ENCODE data around the gene BMPR2.

Gene BMPR2

GRCh38 chr2:202479090-202479489, 103.0 kb downstream of the BMPR2 start:
- Histone ChIP-seq H3K36me3 (replicated peaks) (no peaks in the 10 kb centered on the region), H3K27me3 (replicated peaks) (no peaks in the 10 kb centered on the region), H3K27ac (no peak overlapping the region), H3K4me3 (ENCODE audit: low read depth, low read length) (no peak overlapping the region)
- DNase-seq, result no peak
- in situ Hi-C loops (cut with HindIII; ENCODE audit: low pct_ligation_motif_present, low sequenced_read_pairs), result no loop called here
- TF ChIP-seq CTCF (IDR thresholded peaks at IDR 0.05; ENCODE audit: low read depth, low read length, missing control alignments), result no peak

- TF ChIP-seq CTCF (IDR thresholded peaks at IDR 0.05; ENCODE audit: low read depth, low read length, missing control alignments), result no peak
- Histone ChIP-seq H3K27ac (no peak overlapping the region), H3K27me3 (replicated peaks) (no peaks in the 10 kb centered on the region), H3K36me3 (replicated peaks) (no peaks in the 10 kb centered on the region), H3K4me3 (ENCODE audit: low read depth, low read length) (no peak overlapping the region)
- no peak for DNase-seq
- in situ Hi-C loops (cut with HindIII; ENCODE audit: low pct_ligation_motif_present, low sequenced_read_pairs), result no loop called here
These were observed 103.5 kb downstream of the BMPR2 start for GRCh38 chr2:202479610-202480009.

GRCh38 chr2:202486351-202486750, 110.2 kb downstream of the BMPR2 start:
- in situ Hi-C loops (cut with HindIII; ENCODE audit: low pct_ligation_motif_present, low sequenced_read_pairs), result no loop called here
- Histone ChIP-seq H3K4me3 (ENCODE audit: low read depth, low read length) (no peak overlapping the region), H3K36me3 (replicated peaks) (no peaks in the 10 kb centered on the region), H3K27me3 (replicated peaks) (no peaks in the 10 kb centered on the region), H3K27ac (no peak overlapping the region)
- DNase-seq, result no peak
- no peak for TF ChIP-seq CTCF (IDR thresholded peaks at IDR 0.05; ENCODE audit: low read depth, low read length, missing control alignments)

GRCh38 chr2:202488671-202489070, 112.5 kb downstream of the BMPR2 start:
- Histone ChIP-seq H3K27ac (no peak overlapping the region), H3K4me3 (ENCODE audit: low read depth, low read length) (no peak overlapping the region), H3K36me3 (replicated peaks) (no peaks in the 10 kb centered on the region), H3K27me3 (replicated peaks) (no peaks in the 10 kb centered on the region)
- in situ Hi-C loops (cut with HindIII; ENCODE audit: low pct_ligation_motif_present, low sequenced_read_pairs), result no loop called here
- TF ChIP-seq CTCF (IDR thresholded peaks at IDR 0.05; ENCODE audit: low read depth, low read length, missing control alignments), result no peak
- DNase-seq, result no peak

GRCh38 chr2:202490479-202490878, 114.4 kb downstream of the BMPR2 start:
- no peaks in the 10 kb centered on the region for H3K27me3 ChIP-seq (replicated peaks)
- H3K4me3 ChIP-seq (ENCODE audit: low read depth, low read length), result no peak overlapping the region
- no peaks in the 10 kb centered on the region for H3K36me3 ChIP-seq (replicated peaks)
- in situ Hi-C loops (cut with HindIII; ENCODE audit: low pct_ligation_motif_present, low sequenced_read_pairs), result no loop called here
- H3K27ac ChIP-seq, result no peak overlapping the region
- no peak for TF ChIP-seq CTCF (IDR thresholded peaks at IDR 0.05; ENCODE audit: low read depth, low read length, missing control alignments)
- DNase-seq, result no peak

- Histone ChIP-seq H3K36me3 (replicated peaks) (no peaks in the 10 kb centered on the region), H3K27ac (no peak overlapping the region), H3K4me3 (ENCODE audit: low read depth, low read length) (no peak overlapping the region), H3K27me3 (replicated peaks) (no peaks in the 10 kb centered on the region)
- TF ChIP-seq CTCF (IDR thresholded peaks at IDR 0.05; ENCODE audit: low read depth, low read length, missing control alignments), result no peak
- DNase-seq, result no peak
- in situ Hi-C loops (cut with HindIII; ENCODE audit: low pct_ligation_motif_present, low sequenced_read_pairs), result no loop called here
These were observed 115.4 kb downstream of the BMPR2 start for GRCh38 chr2:202491514-202491913.
